A673 (cell line): ENCODE measurements around the gene MTHFD1L. TPM values are rescaled to one million over a fixed set of nuclear protein-coding genes. Genes with fewer than 3 reads are reported as not detected.

Experiments
- BruUV-seq: library from RNA; stranded (reverse); fragments of 400-500 nt; replicated peaks from 2 replicates; lab custom pipeline; 2021; lab: Mats Ljungman, UMichigan
- CTCF ChIA-PET: fragments of 300-600 bp; sonication (Branson Sonifier 250); formaldehyde crosslinking; loops from one replicate; lab custom pipeline; 2022; ENCODE audit warnings: antibody characterized with exemption; lab: Charles Lee
- POLR2A ChIA-PET: fragments of 300-600 bp; sonication (Branson Sonifier 250); formaldehyde crosslinking; loops from one replicate; lab custom pipeline; 2022; ENCODE audit warnings: antibody characterized with exemption; ENCODE audit not compliant: low non-redundant PET; lab: Charles Lee
- DNase-seq: peaks from one replicate; pipeline ENCODE4 v3.0.0-alpha.2; 2015; ENCODE audit warnings: low spot score
- H3K27ac ChIP-seq: fragments of 200-600 bp; sonication (generic); 2 replicates; pipeline ENCODE4 v1.5.1; 2016; ENCODE audit warnings: mixed run types, low read depth, mild to moderate bottlenecking, mixed read lengths, antibody characterized with exemption, low read length; ENCODE audit not compliant: poor library complexity, severe bottlenecking
- H3K27me3 ChIP-seq: fragments of 200-600 bp; sonication (generic); replicated peaks from 2 replicates; pipeline ENCODE4 v1.6.1; 2017; ENCODE audit warnings: mixed run types, low read depth, mild to moderate bottlenecking, mixed read lengths, antibody characterized with exemption, low read length; ENCODE audit not compliant: insufficient read depth, poor library complexity
- H3K36me3 ChIP-seq: fragments of 200-600 bp; sonication (generic); 2 replicates; pipeline ENCODE4 v1.6.1; 2016; ENCODE audit warnings: mixed run types, mild to moderate bottlenecking, mixed read lengths, antibody characterized with exemption, low read length; ENCODE audit not compliant: insufficient read depth, poor library complexity, severe bottlenecking
- H3K4me1 ChIP-seq: fragments of 200-600 bp; sonication (generic); 2 replicates; pipeline ENCODE4 v1.6.1; 2017; ENCODE audit warnings: mixed run types, mild to moderate bottlenecking, mixed read lengths, antibody characterized with exemption, low read length; ENCODE audit not compliant: insufficient read depth, poor library complexity, severe bottlenecking
- H3K4me3 ChIP-seq: fragments of 200-600 bp; sonication (generic); 2 replicates; pipeline ENCODE4 v1.5.1; 2016; ENCODE audit warnings: low read depth, mixed run types, mild to moderate bottlenecking, mixed read lengths, low read length; ENCODE audit not compliant: poor library complexity, severe bottlenecking
- H3K9me3 ChIP-seq: fragments of 200-600 bp; sonication (generic); 2 replicates; pipeline ENCODE4 v1.6.1; 2016; ENCODE audit warnings: mixed run types, low read depth, mild to moderate bottlenecking, mixed read lengths, antibody characterized with exemption, low read length; ENCODE audit not compliant: poor library complexity, severe bottlenecking
- CTCF ChIP-seq: fragments of 300-800, 200-600 bp; sonication (generic); conservative IDR thresholded peaks from 2 replicates; pipeline ENCODE4 v1.5.1; 2017; ENCODE audit warnings: low read depth, mild to moderate bottlenecking, antibody characterized with exemption, low read length, moderate library complexity, mixed read lengths
- EZH2 ChIP-seq: fragments of 200-600 bp; sonication (generic); IDR thresholded peaks from 2 replicates; pipeline ENCODE4 v1.6.1; 2017; ENCODE audit warnings: borderline replicate concordance, low read depth, mild to moderate bottlenecking, mixed read lengths, antibody characterized with exemption, low read length; ENCODE audit not compliant: poor library complexity, severe bottlenecking
- intact Hi-C: fragments of 100-400 bp; cut with micrococcal nuclease; formaldehyde crosslinking; loops from one replicate; pipeline ENCODE4 v1.10.0; 2022; ENCODE audit not compliant: unreplicated experiment
- total RNA-seq: library from RNA; stranded (reverse); gene quantifications from 2 replicates; pipeline ENCODE4 v1.2.3, GENCODE V29; 2021

The MTHFD1L gene
- total RNA-seq, 1 experiment from 2014 or later = 78.7 TPM

- no TSS peak for BruUV-seq
- Histone ChIP-seq H3K36me3 (no peaks in the 10 kb centered on the region), H3K27me3 (no peaks in the 10 kb centered on the region), H3K4me3 (no peak overlapping the region), H3K27ac (no peak overlapping the region), H3K4me1 (no peaks in the 10 kb centered on the region), H3K9me3 (peaks cover 3% of the 10 kb centered on the region)
- POLR2A ChIA-PET = no interaction called here
- intact Hi-C loops = no loop called here
- DNase-seq = no peak
- CTCF ChIA-PET = no interaction called here
- TF ChIP-seq CTCF = no peak
- TF ChIP-seq EZH2 = no peak
Observed at GRCh38 chr6:151073701-151074100, 208.2 kb downstream of the MTHFD1L start.

- Histone ChIP-seq H3K4me3 (no peak overlapping the region), H3K36me3 (no peaks in the 10 kb centered on the region), H3K9me3 (peaks cover 3% of the 10 kb centered on the region), H3K27me3 (no peaks in the 10 kb centered on the region), H3K4me1 (no peaks in the 10 kb centered on the region), H3K27ac (no peak overlapping the region)
- POLR2A ChIA-PET = no interaction called here
- BruUV-seq = no TSS peak
- intact Hi-C loops = no loop called here
- CTCF ChIA-PET = no interaction called here
- DNase-seq = no peak
- no peak for TF ChIP-seq CTCF
- TF ChIP-seq EZH2 = no peak
Observed at GRCh38 chr6:151075005-151075404, 209.5 kb downstream of the MTHFD1L start.

- Histone ChIP-seq H3K4me3 (no peak overlapping the region), H3K27ac (no peak overlapping the region), H3K9me3 (peaks cover 3% of the 10 kb centered on the region), H3K4me1 (no peaks in the 10 kb centered on the region), H3K36me3 (no peaks in the 10 kb centered on the region), H3K27me3 (no peaks in the 10 kb centered on the region)
- ChIA-PET CTCF (no interaction called here), POLR2A (no interaction called here)
- TF ChIP-seq EZH2 (no peak), CTCF (no peak)
- DNase-seq = no peak
- no TSS peak for BruUV-seq
- intact Hi-C loops = no loop called here
Observed at GRCh38 chr6:151075527-151075926, 210.0 kb downstream of the MTHFD1L start.
